ENCODE results near the gene SEC14L6.

GRCh38 chr22:30488121-30488520 lies 58.4 kb downstream of the SEC14L6 start:
- TF ChIP-seq CTCF (IDR thresholded peaks at IDR 0.05; ENCODE audit: insufficient read depth, low read length, poor library complexity, severe bottlenecking), result no peak
- no peak for TF ChIP-seq EZH2phosphoT487 (conservative IDR thresholded peaks at IDR 0.05; ENCODE audit: low read length)
